Skeletal muscle cell (primary cell): ENCODE data around the gene FAM133A.

Source experiments
- DNase-seq: peaks from one replicate; pipeline ENCODE4 v3.0.0-alpha.2; 2010; ENCODE audit warnings: low read depth
- H3K4me3 ChIP-seq: 2 replicates; pipeline ENCODE4 v1.5.1; 2011; ENCODE audit warnings: low read depth, mild to moderate bottlenecking, control low read depth, low read length, moderate library complexity

The FAM133A gene

DNA sequence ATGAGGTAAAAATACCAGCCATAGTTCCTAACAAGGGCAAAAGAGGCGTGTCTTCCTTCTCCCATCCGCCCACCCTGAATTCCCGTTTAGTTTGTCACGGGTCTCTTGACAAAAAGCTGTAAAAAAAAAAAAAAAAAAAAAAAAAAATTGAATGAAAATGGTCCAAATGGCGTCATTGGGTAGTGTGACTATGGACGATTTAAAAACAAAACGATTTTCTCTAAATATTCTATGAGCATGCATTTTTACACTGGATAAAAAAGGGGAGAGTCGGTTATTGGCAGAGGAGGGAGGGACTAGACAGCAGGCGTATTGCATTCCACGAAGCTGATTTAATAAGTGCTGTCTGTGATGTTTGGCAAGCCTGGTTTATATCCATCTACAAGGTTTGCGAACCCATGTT, at the start of gene FAM133A:
Gene FAM133A, plus strand, starts transcription at position 338 of the 403 bp plus-strand sequence. CDS start 35,214 bp downstream, outside the sequence.
- H3K4me3 ChIP-seq: peak within 1 kb of the TSS; percentile 64
- DNase-seq: peak; percentile 15

DNA sequence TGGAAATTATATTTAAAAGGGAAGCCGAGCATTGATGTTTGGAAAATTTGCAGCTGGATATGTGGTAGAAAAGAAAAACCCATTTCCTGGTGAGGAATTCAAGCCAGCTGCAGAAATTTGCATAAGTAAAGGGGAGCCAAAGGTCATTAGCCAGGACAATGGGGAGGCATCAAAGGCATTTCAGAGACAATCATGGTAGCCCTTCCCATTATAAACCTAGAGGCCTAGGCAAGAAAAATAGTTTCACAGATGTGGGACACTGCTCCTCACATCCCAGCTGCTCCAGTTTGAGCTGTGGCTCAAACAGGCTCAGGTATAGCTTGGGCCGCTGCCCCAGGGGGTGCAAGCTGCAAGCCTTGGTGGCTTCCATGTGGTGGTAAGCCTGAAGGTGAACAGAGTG, 36.4 kb upstream of the FAM133A start:
- no peak for DNase-seq
- H3K4me3 ChIP-seq: no peak overlapping the region

DNA sequence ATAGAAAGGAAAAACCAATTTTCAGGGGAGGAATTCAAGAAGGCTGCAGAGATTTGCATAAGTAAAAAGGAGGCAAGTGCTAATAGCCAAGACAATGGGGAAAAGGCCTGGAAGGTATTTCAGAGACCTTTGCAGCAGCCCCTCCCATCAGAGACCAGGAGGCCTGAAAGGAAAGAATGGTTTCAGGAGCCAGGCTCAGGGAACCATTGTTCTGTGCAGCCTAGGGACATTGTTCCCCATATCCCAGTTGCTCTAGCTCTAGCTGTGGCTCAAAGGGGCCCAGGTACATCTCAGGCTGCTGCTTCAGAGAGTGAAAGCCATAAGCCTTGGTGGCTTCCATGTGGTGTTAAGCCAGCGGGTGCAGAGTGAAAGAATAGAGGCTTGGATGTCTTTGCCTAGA, 24.6 kb upstream of the FAM133A start:
- H3K4me3 ChIP-seq: no peak overlapping the region
- no peak for DNase-seq

DNA sequence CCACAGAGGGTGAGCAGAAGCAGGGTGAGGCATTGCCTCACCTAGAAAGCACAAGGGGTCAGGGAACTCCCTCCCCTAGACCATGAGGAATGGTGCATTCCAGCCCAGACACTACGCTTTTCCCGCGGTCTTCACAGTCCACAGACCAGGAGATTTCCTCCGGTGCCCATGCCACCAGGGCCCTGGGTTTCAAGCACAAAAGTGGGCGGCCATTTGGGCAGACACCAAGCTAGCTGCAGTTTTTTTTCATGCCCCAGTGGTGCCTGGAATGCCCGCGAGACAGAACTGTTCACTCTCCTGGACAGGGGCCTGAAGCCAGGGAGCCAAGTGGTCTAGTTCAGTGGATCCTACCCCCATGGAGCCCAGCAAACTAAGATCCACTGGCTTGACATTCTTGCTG, 13.4 kb upstream of the FAM133A start:
- DNase-seq: no peak
- H3K4me3 ChIP-seq: no peak overlapping the region

DNA sequence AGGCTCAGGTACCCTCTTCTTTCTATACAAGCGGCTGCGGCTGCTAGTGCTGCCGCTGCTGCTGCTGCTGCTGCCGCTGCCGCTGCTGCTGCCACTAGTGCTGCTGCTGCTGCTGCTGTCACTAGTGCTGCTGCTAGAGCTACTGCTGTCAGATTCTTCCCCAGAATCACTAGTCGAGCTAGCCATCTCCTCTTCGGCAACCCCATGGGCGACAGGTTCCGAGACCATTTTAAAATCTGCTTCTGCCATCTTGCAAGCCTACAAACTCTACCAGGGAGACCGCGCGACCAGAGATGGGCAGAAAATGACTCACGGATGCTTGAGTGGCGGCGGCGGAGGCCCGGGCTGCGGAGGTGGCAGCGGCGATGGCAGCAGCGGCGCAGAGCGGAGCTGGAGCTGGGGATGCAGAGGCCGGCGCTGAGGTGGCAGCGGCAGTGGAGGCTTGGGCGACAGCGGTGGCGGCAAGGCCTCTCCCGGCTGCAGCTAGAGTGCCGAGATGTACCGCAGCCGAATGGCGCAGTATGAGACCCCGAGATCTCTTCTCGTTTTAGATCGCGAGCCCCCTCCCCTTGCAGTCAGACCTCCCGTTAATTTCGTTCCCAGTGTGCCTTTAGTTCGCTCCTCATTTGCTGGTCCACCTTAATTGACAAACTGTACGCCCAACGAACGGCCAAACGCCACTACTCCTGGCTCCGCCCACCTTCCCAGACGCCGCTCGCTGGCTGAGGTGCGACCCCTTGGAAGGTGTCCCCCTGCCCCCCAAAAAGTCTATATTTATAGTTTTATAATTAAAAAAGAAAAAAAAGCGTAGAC, 744 bp upstream of the FAM133A start, which contains the start of gene NAP1L3:
Gene NAP1L3, minus strand, starts transcription at position 523 of the 813 bp plus-strand sequence. Its CDS starts 274 bp downstream, at position 249.
- peak within 1 kb of the TSS; percentile 64 for H3K4me3 ChIP-seq
- DNase-seq: peak; percentile 57

DNA sequence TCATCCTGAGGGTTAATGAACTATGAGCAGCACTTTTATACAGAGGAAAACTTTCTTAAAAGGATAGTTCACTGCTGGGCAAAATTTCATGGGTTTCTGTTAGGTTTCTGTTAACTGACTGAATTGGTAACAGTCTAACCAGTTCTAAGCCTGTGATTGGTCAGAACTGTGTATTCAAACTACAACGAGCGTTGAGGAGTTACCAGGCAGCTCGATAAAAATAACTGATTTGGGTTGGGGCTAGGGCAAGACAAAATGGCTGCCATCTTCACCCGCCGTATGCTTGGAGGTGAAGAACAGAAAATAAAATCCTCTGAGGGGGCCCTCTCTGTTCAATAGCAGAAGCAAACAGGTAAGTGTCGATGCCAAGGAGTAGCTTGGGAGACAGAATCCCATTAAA, 22.0 kb downstream of the FAM133A start:
- H3K4me3 ChIP-seq: no peak overlapping the region
- no peak for DNase-seq

DNA sequence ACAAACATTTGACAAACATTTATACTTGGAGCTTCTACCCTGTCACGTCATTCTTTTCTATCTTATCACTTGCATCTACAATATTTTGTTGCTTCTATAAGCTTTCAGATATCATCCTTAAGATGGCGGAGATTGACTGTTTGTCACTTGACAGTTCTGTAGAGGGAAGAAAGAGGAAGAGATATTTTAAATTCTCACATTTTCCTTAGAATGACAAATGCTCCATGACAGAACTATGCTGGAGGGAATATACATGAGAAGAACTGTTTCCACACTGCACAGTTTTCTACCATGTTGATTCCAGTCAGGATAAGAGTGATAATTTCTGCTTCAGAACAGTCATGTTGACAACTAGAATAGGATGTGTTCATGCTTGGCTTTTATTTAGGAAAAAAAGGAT, 29.7 kb downstream of the FAM133A start:
- H3K4me3 ChIP-seq: no peak overlapping the region
- no peak for DNase-seq

DNA sequence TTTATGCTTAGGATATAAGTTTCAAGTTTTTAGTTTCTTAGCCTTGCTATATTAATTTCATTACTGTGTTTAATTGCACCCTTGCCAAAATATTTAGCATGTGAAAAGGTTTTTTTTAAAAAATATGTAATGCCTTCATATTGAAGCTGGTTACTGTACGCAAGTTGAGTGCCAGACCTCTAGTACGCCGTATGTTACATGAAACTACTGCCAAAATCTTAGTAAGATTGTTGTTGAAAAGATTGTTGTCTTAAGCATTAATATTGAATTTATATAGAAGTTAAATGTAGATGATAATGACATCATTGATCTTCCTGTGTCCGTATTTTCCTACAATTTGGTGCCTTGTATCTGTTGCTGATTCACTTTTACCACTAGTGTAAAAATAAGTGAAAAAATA, 37.1 kb downstream of the FAM133A start:
- no peak overlapping the region for H3K4me3 ChIP-seq
- DNase-seq: no peak

DNA sequence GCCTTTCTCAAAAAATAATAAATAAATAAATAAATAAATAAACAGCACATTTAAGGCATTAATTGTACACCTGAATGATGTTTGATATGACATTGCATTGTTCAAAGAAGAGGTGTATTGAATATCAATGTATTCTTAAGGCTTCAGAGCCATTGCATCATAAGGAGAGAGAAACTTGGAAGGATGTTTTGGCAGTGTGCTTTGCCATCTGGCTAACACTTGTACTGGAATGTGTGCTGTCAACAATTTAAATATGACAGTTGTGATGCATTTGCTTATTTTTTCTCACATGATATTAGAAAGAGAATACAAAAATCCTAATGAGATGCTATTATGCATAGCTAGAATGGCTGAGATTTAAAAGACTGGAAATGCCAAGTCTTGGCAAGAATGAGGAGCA, 67.8 kb downstream of the FAM133A start:
- no peak for DNase-seq
- H3K4me3 ChIP-seq: no peak overlapping the region

DNA sequence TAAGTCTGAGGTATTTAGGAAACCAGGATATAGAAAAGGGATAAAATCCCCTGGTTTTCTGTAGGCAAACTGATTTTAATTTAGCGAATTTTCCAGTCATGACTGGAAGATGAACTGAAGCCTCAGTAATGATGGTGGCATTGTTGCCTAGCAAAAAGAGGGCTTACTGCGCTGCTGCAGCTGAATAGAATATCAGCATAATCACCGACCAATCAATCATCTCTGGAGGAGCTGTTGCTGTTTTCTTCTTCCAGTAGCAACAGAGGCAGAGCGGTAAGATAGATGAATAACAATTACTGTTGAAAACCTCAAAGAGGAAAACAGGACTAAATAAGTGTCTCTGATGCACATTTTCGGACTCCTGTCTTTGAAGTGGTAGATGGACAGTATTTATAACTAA, 86.2 kb downstream of the FAM133A start:
- H3K4me3 ChIP-seq: no peak overlapping the region
- DNase-seq: no peak
